GM19238 (cell line): ENCODE results near the gene SHKBP1.
"Not testable (repeated sequence)": the region's sequence is repeated elsewhere in the genome, so short reads cannot be mapped to it uniquely, and the experiment has no call there.

ENCODE experiments used
- DNase-seq: peaks from one replicate; pipeline ENCODE4 v3.0.0; 2011; ENCODE audit warnings: low spot score; ENCODE audit not compliant: insufficient read length

SHKBP1 gene

DNA sequence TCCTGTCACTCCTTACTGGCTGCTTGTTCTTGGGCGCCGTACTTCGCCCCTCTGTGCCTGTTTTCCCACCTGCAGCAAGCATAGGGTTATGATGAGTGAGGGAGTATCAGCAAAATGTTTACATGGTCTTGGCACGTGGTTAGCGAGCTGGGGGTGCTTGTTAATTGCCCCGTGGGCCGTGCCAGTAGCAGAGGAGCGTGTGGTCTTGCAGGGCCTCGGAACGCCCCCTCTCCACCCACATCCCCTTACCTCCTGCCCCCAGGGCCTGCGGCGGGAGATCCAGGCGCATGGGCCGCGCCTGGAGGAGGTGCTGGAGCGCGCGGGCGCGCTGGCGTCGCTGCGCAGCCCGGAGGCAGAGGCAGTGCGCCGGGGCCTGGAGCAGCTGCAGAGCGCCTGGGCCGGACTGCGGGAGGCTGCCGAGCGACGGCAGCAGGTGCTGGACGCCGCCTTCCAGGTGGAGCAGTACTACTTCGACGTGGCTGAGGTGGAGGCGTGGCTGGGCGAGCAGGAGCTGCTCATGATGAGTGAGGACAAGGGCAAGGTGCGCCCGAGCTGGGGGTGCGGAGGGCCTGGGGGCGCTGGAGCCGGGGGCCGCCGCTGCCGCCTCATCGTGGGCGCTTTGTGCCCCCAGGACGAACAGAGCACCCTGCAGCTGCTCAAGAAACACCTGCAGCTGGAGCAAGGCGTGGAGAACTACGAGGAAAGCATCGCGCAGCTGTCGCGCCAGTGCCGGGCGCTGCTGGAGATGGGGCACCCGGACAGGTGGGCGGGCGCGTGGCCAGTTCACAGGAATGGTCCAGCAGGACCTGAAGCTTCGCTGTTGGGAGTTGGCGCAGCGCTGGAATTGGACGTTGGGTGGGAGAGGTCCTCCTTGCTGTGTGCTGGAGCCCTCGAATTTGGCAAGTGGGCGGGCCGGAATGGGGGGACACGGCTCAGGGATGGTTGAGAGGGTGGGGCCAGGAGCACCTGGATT, 22.5 kb upstream of the SHKBP1 start:
- DNase-seq = no peak

GRCh38 chr19:40555978-40556689, 20.5 kb upstream of the SHKBP1 start:
- DNase-seq = no peak

DNA sequence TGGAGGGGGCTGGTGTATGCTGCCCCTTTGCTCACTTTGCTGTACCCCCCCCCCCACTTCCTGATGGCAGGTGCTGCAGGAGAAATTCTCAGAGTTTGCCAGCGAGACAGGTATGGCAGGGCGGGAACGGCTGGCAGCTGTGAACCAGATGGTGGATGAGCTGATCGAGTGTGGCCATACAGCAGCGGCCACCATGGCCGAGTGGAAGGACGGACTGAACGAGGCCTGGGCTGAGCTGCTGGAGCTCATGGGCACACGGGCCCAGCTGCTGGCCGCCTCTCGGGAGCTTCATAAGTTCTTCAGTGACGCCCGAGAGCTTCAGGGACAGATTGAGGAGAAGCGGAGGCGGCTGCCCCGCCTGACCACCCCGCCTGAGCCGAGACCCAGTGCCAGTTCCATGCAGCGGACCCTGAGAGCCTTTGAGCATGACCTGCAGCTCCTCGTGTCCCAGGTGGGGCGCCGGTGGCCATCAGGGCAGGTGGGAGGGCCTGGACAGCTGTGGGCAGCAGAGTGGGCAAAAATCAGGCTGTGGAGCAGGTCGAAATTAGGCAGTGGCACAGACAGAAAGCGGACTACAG, 19.6 kb upstream of the SHKBP1 start:
- DNase-seq = no peak

GRCh38 chr19:40559394-40559793, 17.3 kb upstream of the SHKBP1 start:
- no peak for DNase-seq

DNA sequence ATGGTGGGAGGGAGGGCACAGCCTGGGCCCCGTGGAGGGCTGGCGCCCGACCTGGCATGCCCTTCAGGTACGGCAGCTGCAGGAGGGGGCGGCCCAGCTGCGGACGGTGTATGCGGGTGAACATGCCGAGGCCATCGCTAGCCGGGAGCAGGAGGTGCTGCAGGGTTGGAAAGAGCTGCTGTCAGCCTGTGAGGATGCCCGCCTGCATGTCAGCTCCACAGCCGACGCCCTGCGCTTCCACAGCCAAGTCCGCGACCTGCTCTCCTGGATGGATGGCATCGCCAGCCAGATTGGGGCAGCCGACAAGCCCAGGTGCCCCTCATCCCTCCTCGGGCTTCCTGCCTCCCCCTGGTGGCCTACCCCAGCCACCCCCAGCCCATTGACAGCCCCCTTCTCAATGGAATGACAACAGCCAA, 16.6 kb upstream of the SHKBP1 start:
- no peak for DNase-seq

DNA sequence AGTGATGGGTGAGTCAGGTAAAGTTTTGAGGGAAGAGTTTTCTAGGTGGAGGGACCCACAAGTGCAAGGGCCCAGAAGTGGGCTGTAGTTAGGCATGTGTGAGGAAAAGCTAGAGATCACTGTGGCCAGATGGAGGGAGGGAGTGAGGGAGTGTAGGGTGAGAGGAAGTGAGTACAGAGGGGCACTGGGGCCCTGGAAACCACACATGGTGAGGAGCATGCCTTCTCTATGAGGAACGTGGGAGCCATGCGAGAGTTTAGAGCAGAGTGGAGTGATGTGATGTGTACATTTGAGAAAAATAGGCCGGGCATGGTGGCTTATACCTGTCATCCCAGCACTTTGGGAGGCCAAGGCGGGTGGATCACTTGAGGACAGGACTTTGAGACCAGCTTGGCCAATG, 14.7 kb upstream of the SHKBP1 start:
- DNase-seq = no peak

- not testable (repeated sequence) for DNase-seq
Measured at GRCh38 chr19:40564535-40564934, 12.1 kb upstream of the SHKBP1 start.

DNA sequence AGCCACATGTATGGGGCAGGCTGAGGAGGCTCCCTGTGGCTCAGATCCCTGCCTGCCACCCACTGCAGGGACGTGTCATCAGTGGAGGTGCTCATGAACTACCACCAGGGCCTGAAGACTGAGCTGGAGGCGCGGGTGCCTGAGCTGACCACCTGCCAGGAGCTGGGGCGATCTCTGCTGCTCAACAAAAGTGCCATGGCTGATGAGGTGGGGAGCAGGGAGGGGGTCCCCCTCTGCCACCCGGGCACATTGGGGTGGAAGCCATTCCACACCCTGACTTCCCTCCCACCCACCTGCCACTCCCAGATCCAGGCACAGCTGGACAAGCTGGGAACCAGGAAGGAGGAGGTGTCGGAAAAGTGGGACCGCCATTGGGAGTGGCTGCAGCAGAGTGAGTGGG, 11.3 kb upstream of the SHKBP1 start:
- no peak for DNase-seq

GRCh38 chr19:40565910-40566495, 10.7 kb upstream of the SHKBP1 start:
- no peak for DNase-seq

DNA sequence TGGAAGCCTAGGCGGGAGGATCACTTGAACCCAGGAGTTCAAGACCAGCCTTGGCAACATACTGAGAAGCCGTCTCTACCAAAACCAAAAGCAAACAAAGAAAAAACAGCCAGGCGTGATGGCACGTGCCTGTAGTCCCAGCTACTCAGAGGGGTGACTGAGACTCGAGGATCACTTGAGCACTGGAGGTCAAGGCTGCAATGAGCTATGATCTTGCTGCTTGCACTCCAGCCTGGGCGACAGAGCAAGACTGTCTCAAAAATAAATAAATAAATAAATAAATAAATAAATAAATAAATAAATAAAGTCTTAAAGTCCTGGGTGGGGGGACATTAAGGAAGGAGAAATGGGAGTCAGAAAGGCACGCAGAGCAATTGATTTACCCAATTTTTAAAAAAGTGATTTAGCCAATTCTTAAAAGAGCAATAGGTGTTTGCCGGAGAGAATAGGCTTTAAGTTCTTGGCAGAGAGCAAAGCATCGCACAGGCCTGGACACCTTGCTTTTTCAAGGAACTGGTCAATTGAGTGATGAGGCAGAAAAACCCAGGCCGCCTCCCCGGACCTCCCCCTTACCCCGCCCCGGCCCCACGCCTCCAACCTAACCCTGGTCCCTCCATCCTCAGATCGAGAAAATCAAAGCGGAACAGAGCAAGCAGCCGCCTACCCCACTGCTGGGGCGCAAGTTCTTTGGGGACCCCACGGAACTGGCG, 9.5 kb upstream of the SHKBP1 start:
- no peak for DNase-seq

- DNase-seq = no peak
Measured at GRCh38 chr19:40567750-40568494, 8.8 kb upstream of the SHKBP1 start.

DNA sequence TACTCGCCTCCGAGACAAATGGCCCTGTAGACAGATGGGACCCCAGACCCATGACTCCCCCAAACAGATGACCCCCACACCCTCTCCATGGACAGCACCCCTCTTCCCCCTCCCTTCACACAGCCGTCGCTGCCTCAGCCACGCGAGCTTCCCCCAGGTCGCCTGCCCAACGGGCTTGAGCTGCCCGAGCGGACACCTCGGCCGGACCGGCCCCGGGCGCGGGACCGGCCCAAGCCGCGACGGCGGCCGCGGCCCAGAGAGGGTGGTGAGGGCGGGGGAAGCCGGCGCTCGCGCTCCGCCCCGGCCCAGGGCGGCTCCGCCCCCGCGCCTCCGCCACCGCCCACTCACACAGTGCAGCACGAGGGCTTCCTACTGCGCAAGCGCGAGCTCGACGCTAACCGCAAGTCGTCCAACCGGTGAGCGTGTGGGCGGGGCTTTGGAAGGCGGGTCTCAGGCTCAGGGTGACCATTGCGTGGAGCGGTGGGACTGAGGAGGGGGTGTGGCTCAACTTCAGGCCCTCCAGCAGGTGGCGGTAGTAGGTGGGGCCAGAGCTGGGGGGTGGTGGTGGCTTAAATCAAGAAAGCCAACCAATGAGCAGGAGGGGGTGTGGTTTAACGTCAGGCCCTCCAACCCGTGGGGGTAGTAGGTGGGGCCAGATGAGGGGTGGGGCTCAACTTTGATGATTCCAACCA, 6.2 kb upstream of the SHKBP1 start:
- DNase-seq = peak; percentile 99

- no peak for DNase-seq
Measured at GRCh38 chr19:40571005-40571318, 5.7 kb upstream of the SHKBP1 start.

DNA sequence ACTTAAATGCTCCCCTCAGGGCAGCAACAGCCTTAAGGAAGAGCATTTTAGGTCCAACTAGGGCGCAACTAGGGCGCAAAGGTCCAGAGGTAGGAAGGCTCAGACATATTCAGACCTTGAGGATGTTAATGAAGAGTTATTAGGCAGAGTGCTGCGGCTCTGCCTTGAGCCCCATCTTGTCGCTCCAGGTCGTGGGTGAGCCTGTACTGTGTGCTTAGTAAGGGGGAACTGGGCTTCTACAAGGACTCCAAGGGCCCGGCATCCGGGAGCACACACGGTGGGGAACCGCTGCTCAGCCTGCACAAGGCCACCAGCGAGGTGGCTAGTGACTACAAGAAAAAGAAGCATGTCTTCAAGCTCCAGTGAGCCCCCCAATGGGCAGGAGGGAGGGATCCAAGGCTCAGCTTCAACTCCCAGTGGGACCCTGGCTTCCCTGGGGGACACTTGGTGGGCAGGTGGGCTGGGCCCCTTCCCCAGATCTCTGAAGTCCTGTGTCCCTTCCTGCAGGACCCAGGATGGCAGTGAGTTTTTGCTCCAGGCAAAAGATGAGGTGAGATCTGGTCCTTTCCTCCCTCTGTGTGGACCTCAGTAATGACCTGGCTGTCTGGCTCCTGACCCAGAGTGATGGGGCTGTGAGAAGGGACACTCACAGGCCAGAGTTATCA, 4.7 kb upstream of the SHKBP1 start:
- DNase-seq = no peak

GRCh38 chr19:40575326-40575725, 1.3 kb upstream of the SHKBP1 start:
- DNase-seq = no peak

GRCh38 chr19:40576151-40576584, 505 bp upstream of the SHKBP1 start:
- no peak for DNase-seq

DNA sequence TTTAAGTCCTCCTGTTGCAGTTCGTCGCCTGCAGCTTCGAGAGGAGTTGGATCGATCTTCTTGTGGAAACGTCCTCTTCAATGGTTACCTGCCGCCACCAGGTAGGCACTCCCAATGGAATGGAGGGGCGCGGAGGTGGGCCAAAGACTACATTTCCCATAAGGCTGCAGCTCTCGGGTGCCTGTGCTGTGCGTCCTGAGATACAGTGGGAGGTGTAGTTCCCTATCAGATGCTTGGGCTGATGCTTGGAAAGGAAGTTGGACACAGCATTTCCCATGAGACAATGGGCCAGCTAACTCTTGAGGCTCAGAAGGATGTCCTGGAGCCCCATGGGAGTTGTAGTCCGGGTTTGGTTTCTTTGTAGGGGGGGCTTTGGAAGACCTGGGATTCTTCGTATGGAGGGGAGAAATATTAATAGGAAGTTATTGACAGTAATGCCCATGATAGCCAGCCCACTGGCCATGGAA, 1.8 kb downstream of the SHKBP1 start:
- no peak for DNase-seq

GRCh38 chr19:40580619-40581018, 3.9 kb downstream of the SHKBP1 start:
- no peak for DNase-seq

GRCh38 chr19:40581531-40581930, 4.9 kb downstream of the SHKBP1 start:
- DNase-seq = no peak
